Cortex of kidney (tissue), 1 donor: ENCODE measurements around the gene BNIPL.

Experiments used
- DNase-seq: peaks from one replicate; lab custom pipeline; 2025; lab: John Stamatoyannopoulos, UW

BNIPL gene

GRCh38 chr1:151059109-151060006 lies 23.0 kb downstream of the BNIPL start, which contains the start of gene CDC42SE1:
Gene CDC42SE1 (minus strand): TSS chr1:151059622. CDS start chr1:151055730, 3,892 bp downstream.
- DNase-seq: no peak

- no peak for DNase-seq
These were observed 23.7 kb downstream of the BNIPL start, which contains the start of gene MLLT11 for GRCh38 chr1:151060007-151060656. Gene MLLT11 (plus strand): TSS chr1:151060397. CDS start chr1:151067225, 6,828 bp downstream.

- no peak for DNase-seq
These were observed 24.5 kb downstream of the BNIPL start for GRCh38 chr1:151060657-151061421.

GRCh38 chr1:151061704-151062103 lies 25.3 kb downstream of the BNIPL start:
- DNase-seq: no peak

- no peak for DNase-seq
These were observed 26.5 kb downstream of the BNIPL start for GRCh38 chr1:151062741-151063371.

GRCh38 chr1:151065089-151065645 lies 28.8 kb downstream of the BNIPL start:
- no peak for DNase-seq

GRCh38 chr1:151067185-151067584 lies 30.8 kb downstream of the BNIPL start:
- DNase-seq: no peak

GRCh38 chr1:151069103-151069486 lies 32.7 kb downstream of the BNIPL start:
- no peak for DNase-seq

GRCh38 chr1:151070474-151071276 lies 34.3 kb downstream of the BNIPL start, which contains the start of gene GABPB2:
Gene GABPB2 (plus strand): TSS chr1:151070761. CDS start chr1:151088190, 17,429 bp downstream.
- no peak for DNase-seq

GRCh38 chr1:151072224-151072623 lies 35.8 kb downstream of the BNIPL start:
- no peak for DNase-seq

- no peak for DNase-seq
These were observed 49.7 kb downstream of the BNIPL start for GRCh38 chr1:151085953-151086559.
